Heart left ventricle (tissue), 16 donors: ENCODE data around the gene ZCCHC7. TPM values are rescaled to one million over a fixed set of nuclear protein-coding genes. Genes with fewer than 3 reads are reported as not detected.

Source experiments
- ATAC-seq, 4 donors: fragments of 200-7000 bp; cut with Tn5 transposase; one replicate each; pipeline ENCODE4 v1.9.1; 2020 to 2022; ENCODE audit warnings: moderate library complexity in 4 of 4, mild to moderate bottlenecking in 3 of 4, moderate number of reproducible peaks in 1 of 4
- DNase-seq, 5 donors: peaks; one replicate each; pipeline ENCODE4 v3.0.0-alpha.2; 2020
- H3K27ac ChIP-seq, 12 donors: fragments of 200-600 bp; sonication (generic) in 4 of 12; one replicate each; pipeline versions ENCODE4 v1.5.0 to v1.8.0; 2016 to 2022; ENCODE audit warnings: mild to moderate bottlenecking in 2 of 12
- H3K27me3 ChIP-seq, 9 donors: fragments of 200-600 bp; sonication (generic) in 2 of 9; one replicate each; pipeline versions ENCODE4 v1.5.1 to v1.8.0; 2016 to 2022; ENCODE audit warnings: mild to moderate bottlenecking in 3 of 9
- H3K36me3 ChIP-seq, 9 donors: fragments of 200-600 bp; sonication (generic) in 2 of 9; one replicate each; pipeline versions ENCODE4 v1.5.0 to v1.8.0; 2018 to 2022; ENCODE audit warnings: mild to moderate bottlenecking in 2 of 9
- H3K4me1 ChIP-seq, 12 donors: fragments of 200-600 bp; sonication (generic) in 4 of 12; one replicate each; pipeline versions ENCODE4 v1.5.0 to v1.8.0; 2016 to 2022; ENCODE audit warnings: mild to moderate bottlenecking in 3 of 12
- H3K4me3 ChIP-seq, 12 donors: fragments of 200-600 bp; sonication (generic) in 4 of 12; one replicate each; pipeline versions ENCODE4 v1.5.0 to v1.8.0; 2017 to 2022; ENCODE audit warnings: mild to moderate bottlenecking in 9 of 12, moderate library complexity in 4 of 12
- H3K9me3 ChIP-seq, 12 donors: fragments of 200-600 bp; sonication (generic) in 4 of 12; one replicate each; pipeline versions ENCODE4 v1.5.0 to v1.8.0; 2016 to 2022; ENCODE audit warnings: mild to moderate bottlenecking in 1 of 12
- CTCF ChIP-seq, 12 donors: fragments of 200-600 bp; sonication (generic) in 4 of 12; IDR thresholded peaks; one replicate each; pipeline versions ENCODE4 v1.5.0 to v1.8.0; 2018 to 2022; ENCODE audit warnings: antibody characterized with exemption in 12 of 12, mild to moderate bottlenecking in 5 of 12
- POLR2A ChIP-seq, 2 donors: fragments of 450-650 bp; IDR thresholded peaks; one replicate each; pipeline ENCODE4 v1.6.1; 2017; ENCODE audit warnings: antibody characterized with exemption in 2 of 2, mild to moderate bottlenecking in 2 of 2, moderate library complexity in 2 of 2
- WGBS, 4 donors: extraction: QIAGEN DNeasy Blood & Tissue Kit in 2 of 4; methylation state at CpG; one replicate each; pipeline versions ENCODE4 v1.1.5 to v1.1.7; 2013 to 2018; 5-methylcytosine and 5-hydroxymethylcytosine counted together
- intact Hi-C, 10 donors: fragments of 100-400 bp; cut with DNase I; formaldehyde crosslinking; loops; one replicate each; pipeline versions ENCODE4 v1.11.1 to v1.14.2; 2022
- polyA plus RNA-seq, 2 donors: library from polyadenylated mRNA; stranded (reverse); fragments of 200-250 nt; gene quantifications; one replicate each; pipeline ENCODE4 v1.2.3, GENCODE V29; 2013
- total RNA-seq, 9 donors: library from RNA; depleted of rRNA in 2 of 9; stranded (reverse); fragments of >200 nt in 2 of 9; fragmentation: NEBNext Ultra II Directional in 3 of 9; extraction: Animal tissue kit (Norgen Biotek cat#: 25700) in 3 of 9; gene quantifications; one replicate each; pipeline versions ENCODE4 v1.1.0 to v1.2.4, GENCODE V29; 2016 to 2023
- donor health status: ischemic (EF 13 %, LVEDD 7.1; RV severe dilation, severe dysfunction).
- donor health status: healthy with polysubstance abuse.
- donor health status: DM: no; HTN: yes; CAD: no.
- donor health status: DM: no; HTN: no; CAD: no.
- donor health status: ischemic (EF 25% LVEDD 6.9; RV normal size, moderate dysfunction).
- donor health status: ischemic (EF 25% LVEDD 5.7; RV mildly dilated, moderate dysfunction).
- donor health status: healthy.
- donor health status: DM: yes; HTN: yes; CAD: no.
- donor health status: ischemic (EF 35%, LVEDD 5.7; RV mildly dilated, moderate dysfunction).
- donor health status: nonischemic (EF 11% LVEDD 7.7; RV severe dilation, severe dysfunction).
- donor health status: DM: yes; HTN: yes; CAD: no.
- donor health status: PGD.
- donor health status: ischemic (EF 29% LVEDD 5.4; RV normal size, mild dysfunction).
- donor health status: nonischemic (EF 23%, LVEDD 6.1; RV moderate dilation, normal function).

ZCCHC7 gene
- total and polyA plus RNA-seq, 11 donors = 3.5 to 14.8 (median 8.4) TPM

GRCh38 chr9:37338218-37338617, 217.8 kb downstream of the ZCCHC7 start:
- no peak overlapping the region for H3K27ac ChIP-seq
- H3K27me3 ChIP-seq = no peaks in the 10 kb centered on the region
- intact Hi-C loops = loop anchor here in 2 of 10 donors (10.0 kb wide), 2 partner anchors 463 to 473 kb away; no protein-coding TSS in a partner anchor
- no peaks in the 10 kb centered on the region for H3K9me3 ChIP-seq
- 74 to 84% (median 81%) methylated on average over 4 of the region's 4 CpGs for WGBS, 4 donors
- ATAC-seq (no peak), DNase-seq (no peak)
- no peak overlapping the region for H3K4me3 ChIP-seq
- H3K4me1 ChIP-seq = peaks cover 0 to under 1% (median 0%) of the 10 kb centered on the region in 12 donors
- no peak for TF ChIP-seq CTCF (IDR thresholded peaks at IDR 0.05)
- TF ChIP-seq POLR2A (IDR thresholded peaks at IDR 0.05) = no peak
- no peaks in the 10 kb centered on the region for H3K36me3 ChIP-seq

GRCh38 chr9:37339923-37340322, 219.5 kb downstream of the ZCCHC7 start:
- no peak for TF ChIP-seq POLR2A (IDR thresholded peaks at IDR 0.05)
- TF ChIP-seq CTCF (IDR thresholded peaks at IDR 0.05) = no peak
- H3K4me1 ChIP-seq = no peaks in the 10 kb centered on the region
- intact Hi-C loops = loop anchor here in 3 of 10 donors (10.0 kb wide), 3 partner anchors 55 to 475 kb away; no protein-coding TSS in a partner anchor
- H3K27me3 ChIP-seq = no peaks in the 10 kb centered on the region
- DNase-seq (no peak), ATAC-seq (no peak)
- H3K4me3 ChIP-seq = no peak overlapping the region
- no peaks in the 10 kb centered on the region for H3K9me3 ChIP-seq
- 95 to 98% (median 96%) methylated on average over 4 of the region's 4 CpGs for WGBS, 4 donors
- H3K27ac ChIP-seq = no peak overlapping the region
- H3K36me3 ChIP-seq = no peaks in the 10 kb centered on the region

GRCh38 chr9:37340961-37341360, 220.6 kb downstream of the ZCCHC7 start:
- intact Hi-C loops = loop anchor here in 1 of 10 donors (10.0 kb wide), 1 partner anchor 56 kb away; no protein-coding TSS in a partner anchor
- H3K36me3 ChIP-seq = no peaks in the 10 kb centered on the region
- 62 to 88% (median 70%) methylated on average over 1 of the region's 1 CpG for WGBS, 4 donors
- no peak for TF ChIP-seq CTCF (IDR thresholded peaks at IDR 0.05)
- H3K27ac ChIP-seq = no peak overlapping the region
- DNase-seq (no peak), ATAC-seq (no peak)
- H3K9me3 ChIP-seq = no peaks in the 10 kb centered on the region
- H3K4me1 ChIP-seq = no peaks in the 10 kb centered on the region
- no peak overlapping the region for H3K4me3 ChIP-seq
- H3K27me3 ChIP-seq = no peaks in the 10 kb centered on the region

- H3K9me3 ChIP-seq = no peaks in the 10 kb centered on the region
- H3K4me3 ChIP-seq = no peak overlapping the region
- no peaks in the 10 kb centered on the region for H3K36me3 ChIP-seq
- ATAC-seq (no peak), DNase-seq (no peak)
- TF ChIP-seq POLR2A (IDR thresholded peaks at IDR 0.05) (no peak), CTCF (IDR thresholded peaks at IDR 0.05) (no peak)
- H3K27ac ChIP-seq = no peak overlapping the region
- no peaks in the 10 kb centered on the region for H3K4me1 ChIP-seq
- intact Hi-C loops = loop anchor here in 1 of 10 donors (10.0 kb wide), 1 partner anchor 57 kb away; no protein-coding TSS in a partner anchor
- 97 to 99% (median 98%) methylated on average over 2 of the region's 2 CpGs for WGBS, 4 donors
- H3K27me3 ChIP-seq = no peaks in the 10 kb centered on the region
These were observed 221.3 kb downstream of the ZCCHC7 start for GRCh38 chr9:37341704-37342103.
